ENCODE results near the gene CRYZ.

- TF ChIP-seq CTCF (IDR thresholded peaks at IDR 0.05), result no peak
- no peak for TF ChIP-seq POLR2A (IDR thresholded peaks at IDR 0.05)
- no peak for TF ChIP-seq EP300 (IDR thresholded peaks at IDR 0.05)
Measured at GRCh38 chr1:74773582-74773981, 40.7 kb upstream of the CRYZ start.

Measured in tibial nerve (tissue), 4 donors.